NCI-H2196 (cell line): Measurements from ENCODE around the gene PRKCA.
"Not testable (repeated sequence)": the region's sequence is repeated elsewhere in the genome, so short reads cannot be mapped to it uniquely, and the experiment has no call there.

Experiments used
- DNase-seq: peaks from one replicate; lab custom pipeline; 2025; ENCODE audit not compliant: unreplicated experiment; lab: John Stamatoyannopoulos, UW

The PRKCA gene

GRCh38 chr17:66460558-66460957, 158.1 kb downstream of the PRKCA start:
- DNase-seq = no peak

GRCh38 chr17:66461343-66461995, 159.1 kb downstream of the PRKCA start:
- DNase-seq = no peak

DNA sequence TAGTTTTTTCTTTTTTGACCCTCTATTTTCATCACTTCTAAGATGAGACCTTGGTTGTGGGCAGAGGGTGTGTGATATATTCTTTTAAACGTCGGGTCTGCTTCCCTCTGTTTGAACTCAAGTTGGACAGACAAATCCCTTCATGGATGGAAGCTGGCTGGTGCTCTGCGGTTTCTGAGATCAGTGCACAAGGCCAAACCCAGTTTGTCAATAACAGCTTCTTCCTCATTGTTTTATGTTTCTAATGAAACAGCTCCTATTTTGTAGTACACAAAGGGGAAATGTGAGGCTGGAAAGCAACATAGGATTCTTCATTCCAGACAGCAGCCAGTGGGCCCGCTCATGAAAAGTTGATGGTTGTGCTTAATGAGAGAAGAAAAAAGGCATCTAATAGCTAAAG, 159.6 kb downstream of the PRKCA start:
- DNase-seq = no peak

DNA sequence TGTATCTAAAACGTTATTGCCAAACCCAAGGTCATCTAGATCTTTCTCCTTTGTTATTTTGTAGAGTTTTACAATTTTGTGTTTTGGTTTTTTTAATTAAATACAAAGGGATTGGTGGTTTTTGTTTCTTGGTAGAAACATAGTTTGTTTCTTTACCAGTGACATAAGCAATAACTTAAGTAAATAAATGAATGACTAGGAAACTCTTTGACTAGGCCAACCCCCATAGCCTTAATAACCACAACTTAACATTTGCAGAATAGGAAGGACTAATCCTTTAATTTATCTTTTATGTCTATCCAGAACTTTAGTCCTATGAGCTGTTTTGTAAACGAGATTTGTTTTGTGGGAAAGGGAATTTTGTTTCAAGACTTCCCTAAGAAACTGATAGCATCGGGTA, 162.5 kb downstream of the PRKCA start:
- DNase-seq = no peak

DNA sequence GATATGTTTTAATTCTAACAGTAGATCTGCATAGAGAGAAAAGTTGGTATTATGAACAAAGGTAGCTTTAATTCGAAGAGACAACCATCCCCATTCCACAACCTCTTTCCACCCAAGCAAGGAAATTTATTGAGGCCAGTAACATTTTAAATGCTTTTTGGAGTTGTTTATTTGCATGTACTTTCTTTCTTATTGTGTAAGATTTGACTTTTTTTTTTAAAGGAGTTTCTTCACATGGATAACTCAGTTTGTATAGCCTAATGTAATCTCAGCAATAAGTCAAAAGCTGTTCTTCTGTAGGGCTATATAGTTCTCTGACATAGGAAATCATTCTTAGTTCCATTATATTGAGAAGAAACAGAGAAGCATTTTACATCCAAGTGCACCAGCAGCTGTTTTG, 163.3 kb downstream of the PRKCA start:
- no peak for DNase-seq

- DNase-seq = no peak
These were observed 163.8 kb downstream of the PRKCA start for GRCh38 chr17:66466106-66466820.

DNA sequence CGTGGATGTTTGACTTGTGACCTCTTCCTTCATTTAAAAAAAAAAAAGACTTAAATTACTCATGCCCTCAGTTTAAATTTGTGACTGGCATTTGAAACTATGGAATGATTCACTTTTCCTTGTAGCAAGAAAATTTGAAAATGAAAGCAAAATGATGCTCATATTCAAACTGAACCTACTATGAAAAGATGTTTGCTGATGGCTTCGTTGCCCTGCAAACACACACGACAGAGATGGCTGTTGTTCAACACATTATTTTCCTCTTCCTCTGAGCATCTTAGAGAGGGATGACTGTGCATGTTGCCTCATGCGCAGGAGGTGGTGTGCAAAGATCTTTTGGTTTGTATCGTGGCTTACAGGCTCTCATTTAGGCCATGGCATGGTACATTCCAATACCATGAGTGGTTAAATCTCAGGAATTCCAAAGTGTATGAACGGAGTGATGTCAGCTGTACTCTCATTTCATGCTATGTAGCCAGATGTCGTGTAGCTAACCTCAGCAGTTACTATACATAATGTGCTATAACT, 164.5 kb downstream of the PRKCA start:
- DNase-seq = no peak

DNA sequence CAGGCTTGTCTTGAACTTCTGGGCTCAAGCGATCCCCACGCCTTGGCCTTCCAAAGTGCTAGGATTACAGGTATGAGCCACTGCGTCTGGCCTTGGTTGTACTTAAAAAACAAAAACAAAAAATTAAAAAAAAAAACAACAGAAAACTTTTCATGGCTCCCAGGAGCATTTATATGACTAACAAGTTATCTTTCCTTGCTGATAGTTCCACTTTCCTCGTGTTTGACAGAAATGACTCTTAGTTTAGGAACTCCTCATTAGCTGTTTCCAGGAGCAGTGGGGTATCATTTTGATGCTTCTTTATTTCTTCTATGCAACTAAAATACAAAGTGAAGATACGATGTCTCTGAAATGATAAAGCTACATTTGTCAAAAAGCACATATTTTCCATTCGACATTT, 165.4 kb downstream of the PRKCA start:
- DNase-seq = no peak

- DNase-seq = no peak
These were observed 166.1 kb downstream of the PRKCA start for GRCh38 chr17:66468241-66469087.

DNA sequence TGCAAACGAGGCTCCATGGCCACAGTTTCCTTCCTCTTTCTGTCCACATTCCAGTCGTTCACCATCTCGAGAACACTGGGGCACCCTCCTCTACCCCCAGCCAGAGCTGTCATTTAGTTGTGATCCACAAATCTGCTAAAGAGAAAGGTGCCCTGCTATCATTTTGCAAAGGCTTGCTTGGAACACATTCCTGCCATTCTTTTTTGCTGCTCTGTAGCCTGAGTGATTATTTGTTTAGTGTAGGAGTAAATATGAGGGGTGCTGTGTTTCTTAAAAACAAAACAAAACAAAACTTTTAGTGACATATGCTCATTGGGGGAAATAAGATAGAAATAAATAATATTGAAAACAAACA, 166.7 kb downstream of the PRKCA start:
- no peak for DNase-seq

GRCh38 chr17:66469461-66469860, 167.0 kb downstream of the PRKCA start:
- DNase-seq = no peak

- DNase-seq = no peak
These were observed 167.5 kb downstream of the PRKCA start for GRCh38 chr17:66469890-66470289.

- no peak for DNase-seq
These were observed 169.7 kb downstream of the PRKCA start for GRCh38 chr17:66472123-66472522.

- DNase-seq = no peak
These were observed 171.8 kb downstream of the PRKCA start for GRCh38 chr17:66474258-66474657.

GRCh38 chr17:66474806-66475497, 172.5 kb downstream of the PRKCA start:
- DNase-seq = no peak

DNA sequence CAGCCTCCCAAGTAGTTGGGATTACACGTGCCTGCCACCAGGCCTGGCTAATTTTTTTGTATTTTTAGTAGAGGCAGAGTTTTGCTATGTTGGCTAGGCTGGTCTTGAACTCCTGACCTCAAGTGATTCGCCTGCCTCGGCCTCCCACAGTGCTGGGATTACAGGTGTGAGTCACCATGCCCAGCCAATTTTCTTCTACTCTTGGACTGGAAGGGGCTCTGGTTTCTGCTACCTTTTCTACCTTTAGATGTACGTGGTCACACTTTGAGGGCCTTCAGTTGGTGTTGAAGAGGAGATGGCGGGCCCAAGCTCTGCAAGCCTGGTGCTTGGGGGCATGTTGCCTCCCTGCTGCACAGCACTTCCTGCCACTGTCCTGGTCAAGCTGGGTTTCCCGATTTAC, 173.6 kb downstream of the PRKCA start:
- no peak for DNase-seq

DNA sequence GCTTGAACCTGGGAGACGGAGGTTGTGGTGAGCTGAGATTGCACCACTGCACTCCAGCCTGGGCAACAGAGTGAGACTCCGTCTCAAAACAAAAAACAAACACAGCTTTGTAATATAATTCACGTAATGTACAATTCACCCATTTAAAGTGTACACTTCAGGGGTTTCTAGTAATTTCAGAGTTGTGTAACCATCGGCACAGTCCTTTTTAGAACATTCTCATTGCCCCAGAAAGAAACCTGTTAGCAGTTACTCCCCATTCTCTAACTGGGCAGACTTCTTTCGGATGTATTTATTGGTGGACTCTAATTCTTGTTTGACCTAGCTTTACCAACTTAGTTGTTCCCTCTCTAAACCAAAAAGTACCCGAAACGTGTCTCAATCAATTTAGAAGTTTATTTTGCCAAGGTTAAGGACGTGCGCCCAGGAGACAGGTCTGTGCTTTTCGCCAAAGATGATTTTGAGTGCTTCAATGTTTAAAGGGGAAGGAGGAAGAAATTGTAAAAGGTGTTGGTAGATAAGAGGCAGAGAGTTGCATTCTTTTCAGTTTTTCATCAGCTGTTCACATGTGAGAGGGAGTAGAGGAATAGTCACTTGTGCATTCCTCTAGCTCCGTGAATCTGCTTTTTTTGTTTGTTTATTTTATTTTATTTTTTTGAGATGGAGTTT, 175.3 kb downstream of the PRKCA start:
- DNase-seq = no peak

DNA sequence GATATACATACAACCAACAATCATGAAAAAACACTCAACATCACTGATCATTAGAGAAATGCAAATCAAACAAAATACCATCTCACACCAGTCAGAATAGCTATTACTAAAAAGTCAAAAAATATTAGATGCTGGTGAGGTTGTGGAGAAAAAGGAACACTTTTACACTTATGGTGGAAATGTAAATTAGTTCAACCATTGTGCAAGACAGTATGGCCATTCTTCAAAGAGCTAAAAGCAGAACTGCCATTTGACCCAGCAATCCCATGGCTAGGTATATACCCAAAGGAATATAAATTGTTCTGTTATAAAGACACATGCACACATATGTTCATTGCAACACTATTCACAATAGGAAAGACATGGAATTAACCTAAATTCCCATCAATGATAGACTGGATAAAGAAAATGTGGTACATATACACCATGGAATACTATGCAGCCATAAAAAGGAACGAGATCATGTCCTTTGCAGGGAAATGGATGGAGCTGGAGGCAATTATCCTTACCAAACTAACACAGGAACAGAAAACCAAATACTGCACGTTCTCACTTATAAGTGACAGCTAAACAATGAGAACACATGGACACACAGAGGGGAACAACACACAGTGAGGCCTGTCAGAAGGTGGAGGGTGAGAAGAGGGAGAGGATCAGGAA, 176.9 kb downstream of the PRKCA start:
- not testable (repeated sequence) for DNase-seq

DNA sequence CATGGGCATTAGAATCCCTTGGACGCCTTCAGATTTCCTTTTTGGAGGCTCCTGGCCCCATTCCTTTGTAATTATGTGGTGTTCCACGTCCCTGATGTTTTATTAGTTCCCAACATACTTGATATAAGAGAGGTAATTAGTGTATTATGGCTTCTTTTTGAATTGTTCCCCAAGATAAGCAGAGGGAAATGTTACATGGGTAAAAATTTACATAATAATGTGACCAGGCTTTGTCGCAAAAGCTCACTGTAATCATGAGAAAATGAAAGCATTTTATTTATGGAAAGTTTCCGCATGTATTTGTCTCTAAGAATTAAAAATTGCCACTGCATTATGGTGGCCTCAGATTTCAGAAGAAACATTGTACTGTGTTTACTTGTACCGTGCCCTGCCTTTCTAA, 177.8 kb downstream of the PRKCA start:
- DNase-seq = no peak

GRCh38 chr17:66480802-66481201, 178.4 kb downstream of the PRKCA start:
- DNase-seq = no peak
